HL-60 (cell line): ENCODE measurements around the gene ANKRD61.
A peak's percentile ranks its signal among the peaks of the same experiment; 100 is the strongest.
"Not testable (repeated sequence)": the region's sequence is repeated elsewhere in the genome, so short reads cannot be mapped to it uniquely, and the experiment has no call there.

Source experiments
- DNase-seq, 2 experiments: peaks; one replicate each; pipeline ENCODE4 v3.0.0-alpha.2; 2010 to 2020; ENCODE audit warnings: low read depth in 1 of 2, low spot score in 1 of 2
- H3K27ac ChIP-seq: fragments of 250-450 bp; sonication (Bioruptor Pico); replicated peaks from 2 replicates; pipeline ENCODE4 v1.5.1; 2020; ENCODE audit warnings: mild to moderate bottlenecking, moderate library complexity
- H3K27me3 ChIP-seq: fragments of 250-450 bp; sonication (Bioruptor Pico); 2 replicates; pipeline ENCODE4 v1.5.1; 2021; ENCODE audit warnings: mild to moderate bottlenecking, moderate library complexity; ENCODE audit not compliant: insufficient read depth, poor library complexity, severe bottlenecking
- H3K4me3 ChIP-seq: replicated peaks from 2 replicates; pipeline ENCODE4 v1.5.1; 2011; ENCODE audit warnings: mild to moderate bottlenecking, control low read depth, low read length; ENCODE audit not compliant: insufficient read depth
- CTCF ChIP-seq: IDR thresholded peaks from one replicate; pipeline ENCODE4 v1.5.1; 2011; ENCODE audit warnings: low read length, control low read depth, inconsistent platforms; ENCODE audit not compliant: insufficient read depth
- GABPA ChIP-seq: IDR thresholded peaks from 2 replicates; pipeline ENCODE4 v1.6.1; 2012; ENCODE audit warnings: low read depth
- POLR2AphosphoS5 ChIP-seq: IDR thresholded peaks from 2 replicates; pipeline ENCODE4 v1.6.1; 2012; ENCODE audit warnings: low read depth
- REST ChIP-seq: IDR thresholded peaks from 2 replicates; pipeline ENCODE4 v1.6.1; 2012; ENCODE audit warnings: low read depth; ENCODE audit not compliant: insufficient replicate concordance
- SPI1 ChIP-seq: IDR thresholded peaks from 2 replicates; pipeline ENCODE4 v1.6.1; 2012; ENCODE audit warnings: low read depth, mild to moderate bottlenecking, borderline replicate concordance

The ANKRD61 gene

GRCh38 chr7:6056616-6057015, 25.4 kb downstream of the ANKRD61 start:
- Histone ChIP-seq H3K27ac (no peak overlapping the region), H3K4me3 (no peak overlapping the region), H3K27me3 (no peaks in the 10 kb centered on the region)
- DNase-seq = no peak
- TF ChIP-seq SPI1 = no peak
- no peak for TF ChIP-seq POLR2AphosphoS5
- no peak for TF ChIP-seq CTCF
- TF ChIP-seq REST = no peak
- TF ChIP-seq GABPA = no peak

GRCh38 chr7:6057316-6058129, 26.3 kb downstream of the ANKRD61 start:
- H3K27ac ChIP-seq = no peak overlapping the region
- TF ChIP-seq SPI1 = no peak
- TF ChIP-seq REST = no peak
- no peak for TF ChIP-seq CTCF
- no peak for TF ChIP-seq GABPA
- TF ChIP-seq POLR2AphosphoS5 = no peak

GRCh38 chr7:6059941-6060340, 28.8 kb downstream of the ANKRD61 start:
- DNase-seq, H3K4me3 ChIP-seq, H3K27me3 ChIP-seq, H3K27ac ChIP-seq: not testable (repeated sequence)

More at GRCh38 chr7:6057316-6058129, 26.3 kb downstream of the ANKRD61 start:
- Histone ChIP-seq H3K27me3 (no peaks in the 10 kb centered on the region), H3K4me3 (peak overlapping the region; percentile 88)
- no peak for DNase-seq

- TF ChIP-seq REST (no peak), POLR2AphosphoS5 (no peak), SPI1 (no peak), GABPA (no peak), CTCF (no peak)
- H3K27me3 ChIP-seq = no peaks in the 10 kb centered on the region
- DNase-seq = no peak
- H3K4me3 ChIP-seq = no peak overlapping the region
- no peak overlapping the region for H3K27ac ChIP-seq
Observed at GRCh38 chr7:6071406-6071805, 40.2 kb downstream of the ANKRD61 start.
